Spleen (tissue), 11 donors: Measurements from ENCODE around the gene LCP2. TPM values are rescaled to one million over a fixed set of nuclear protein-coding genes. Genes with fewer than 3 reads are reported as not detected.

Source experiments
- DNase-seq: peaks from one replicate; pipeline ENCODE4 v3.0.0-alpha.2; 2020
- H3K27ac ChIP-seq, 8 donors: fragments of 200-600 bp; sonication (generic) in 7 of 8; 1 replicate in 4 of 8; 2 replicates in 4 of 8; pipeline versions ENCODE4 v1.5.0 to v1.8.0; 2016 to 2021; ENCODE audit warnings: inconsistent platforms in 4 of 8, mild to moderate bottlenecking in 4 of 8, moderate library complexity in 1 of 8
- H3K27me3 ChIP-seq, 7 donors: fragments of 200-600 bp; sonication (generic) in 6 of 7; replicated peaks in 1 of 7; 1 replicate in 4 of 7; 2 replicates in 3 of 7; pipeline versions ENCODE4 v1.5.0 to v1.8.0; 2016 to 2021; ENCODE audit warnings: inconsistent platforms in 3 of 7, mild to moderate bottlenecking in 1 of 7
- H3K36me3 ChIP-seq, 6 donors: fragments of 200-600 bp; sonication (generic) in 5 of 6; 1 replicate in 4 of 6; 2 replicates in 2 of 6; pipeline versions ENCODE4 v1.5.0 to v1.8.0; 2016 to 2021; ENCODE audit warnings: inconsistent platforms in 2 of 6
- H3K4me1 ChIP-seq, 6 donors: fragments of 200-600 bp; sonication (generic) in 5 of 6; 1 replicate in 3 of 6; 2 replicates in 3 of 6; pipeline versions ENCODE4 v1.5.0 to v1.8.0; 2016 to 2021; ENCODE audit warnings: inconsistent platforms in 3 of 6
- H3K4me3 ChIP-seq, 8 donors: fragments of 200-600 bp; sonication (generic) in 7 of 8; 1 replicate in 4 of 8; 2 replicates in 4 of 8; pipeline versions ENCODE4 v1.5.0 to v1.8.0; 2016 to 2021; ENCODE audit warnings: inconsistent platforms in 4 of 8, mild to moderate bottlenecking in 4 of 8, moderate library complexity in 2 of 8
- H3K9me3 ChIP-seq, 8 donors: fragments of 200-600 bp; sonication (generic) in 7 of 8; 1 replicate in 4 of 8; 2 replicates in 4 of 8; pipeline versions ENCODE4 v1.5.0 to v1.8.0; 2016 to 2021; ENCODE audit warnings: inconsistent platforms in 4 of 8
- CTCF ChIP-seq, 11 experiments: fragments of 200-600 bp in 7 of 11; fragments of 450-650 bp in 4 of 11; sonication (generic) in 4 of 11; IDR thresholded peaks in 8 of 11; conservative IDR thresholded peaks in 3 of 11; 1 replicate in 7 of 11; 2 replicates in 4 of 11; pipeline versions ENCODE4 v1.4.0 to v1.8.0; 2016 to 2021; ENCODE audit warnings: antibody characterized with exemption in 11 of 11, inconsistent platforms in 4 of 11, mild to moderate bottlenecking in 1 of 11
- POLR2A ChIP-seq, 3 donors: fragments of 450-650 bp; IDR thresholded peaks; one replicate each; pipeline ENCODE4 v1.5.1; 2017; ENCODE audit warnings: antibody characterized with exemption in 3 of 3, mild to moderate bottlenecking in 1 of 3
- POLR2AphosphoS5 ChIP-seq, 3 donors: sonication (generic); formaldehyde crosslinking; IDR thresholded peaks; one replicate each; pipeline ENCODE4 v1.5.1; 2017; ENCODE audit warnings: antibody characterized with exemption in 3 of 3
- WGBS, 5 donors: extraction: QIAGEN DNeasy Blood & Tissue Kit in 3 of 5; methylation state at CpG; one replicate each; pipeline versions ENCODE4 v1.1.5 to v1.1.7; 2013 to 2018; 5-methylcytosine and 5-hydroxymethylcytosine counted together
- intact Hi-C: fragments of 100-400 bp; cut with DNase I; formaldehyde crosslinking; loops from one replicate; pipeline ENCODE4 v1.15.0; 2023; ENCODE audit warnings: low total_unique reads
- polyA plus RNA-seq, 3 donors: library from polyadenylated mRNA; stranded (reverse); fragments of 200-250 nt; gene quantifications; one replicate each; pipeline ENCODE4 v1.2.1, GENCODE V29; 2013
- total RNA-seq, 7 donors: library from RNA; depleted of rRNA in 3 of 7; stranded (reverse); fragments of >200 nt in 3 of 7; fragmentation: NEBNext Ultra II Directional in 4 of 7; extraction: Animal tissue kit (Norgen Biotek cat#: 25700) in 4 of 7; gene quantifications; one replicate each; pipeline versions ENCODE4 v1.1.0 to v1.2.1, GENCODE V29; 2016 to 2021
- donor health status: healthy with polysubstance abuse.
- donor health status: DM: no; HTN: no; CAD: no; lungs with moderate emphysema.
- donor health status: DM: no; HTN: no; CAD: no.
- donor health status: Bipolar disorder and iron deficiency.
- donor health status: healthy.
- donor health status: DM: no; HTN: no; CAD: no.
- donor health status: DM: yes; HTN: yes; CAD: no.

The LCP2 gene
- total and polyA plus RNA-seq, 10 donors = 28.3 to 272 (median 214) TPM

DNA sequence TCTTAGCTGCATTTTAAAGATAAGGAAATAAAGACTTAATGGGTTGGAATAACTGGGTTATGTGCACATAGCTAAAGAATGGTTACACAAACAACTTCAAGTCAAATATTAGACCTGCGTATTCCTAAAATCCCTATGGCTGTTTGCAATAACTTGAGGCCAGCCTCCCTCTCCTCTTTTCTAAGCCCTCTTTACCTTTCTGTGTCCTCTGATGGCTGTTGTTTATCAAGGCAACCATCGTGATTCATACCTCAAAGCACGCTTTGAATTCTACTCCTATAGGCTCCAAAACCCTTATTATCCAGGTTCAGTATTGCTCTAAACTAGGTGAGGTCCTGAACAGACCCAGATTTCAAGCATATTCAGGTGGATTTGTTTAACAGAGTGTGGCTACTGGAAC lies 45.6 kb upstream of the LCP2 start:
- Histone ChIP-seq H3K27me3 (no peaks in the 10 kb centered on the region), H3K27ac (no peak overlapping the region), H3K36me3 (no peaks in the 10 kb centered on the region), H3K4me1 (peaks cover 0 to 25% (median 6%) of the 10 kb centered on the region in 6 donors), H3K9me3 (no peaks in the 10 kb centered on the region), H3K4me3 (no peak overlapping the region)
- TF ChIP-seq CTCF (IDR thresholded peaks at IDR 0.05 in 8 of 11, conservative IDR thresholded peaks at IDR 0.05 in 3 of 11) (no peak), POLR2AphosphoS5 (IDR thresholded peaks at IDR 0.05) (no peak), POLR2A (IDR thresholded peaks at IDR 0.05) (no peak)
- WGBS, 5 donors = 93 to 96% (median 95%) methylated on average over 3 of the region's 3 CpGs
- no peak for DNase-seq
- intact Hi-C loops = no loop called here

GRCh38 chr5:170342153-170342725 lies 44.7 kb upstream of the LCP2 start:
- H3K27me3 ChIP-seq = no peaks in the 10 kb centered on the region
- no peaks in the 10 kb centered on the region for H3K36me3 ChIP-seq
- no peak for DNase-seq
- intact Hi-C loops = no loop called here
- TF ChIP-seq POLR2AphosphoS5 (IDR thresholded peaks at IDR 0.05) (no peak), POLR2A (IDR thresholded peaks at IDR 0.05) (no peak), CTCF (IDR thresholded peaks at IDR 0.05 in 8 of 11, conservative IDR thresholded peaks at IDR 0.05 in 3 of 11) (no peak)
- WGBS, 5 donors = 60 to 82% (median 65%) methylated on average over 8 of the region's 8 CpGs
- no peaks in the 10 kb centered on the region for H3K9me3 ChIP-seq
- H3K4me3 ChIP-seq = no peak overlapping the region
- no peak overlapping the region for H3K27ac ChIP-seq
- H3K4me1 ChIP-seq = peaks cover 0 to 31% (median 15%) of the 10 kb centered on the region in 6 donors

DNA sequence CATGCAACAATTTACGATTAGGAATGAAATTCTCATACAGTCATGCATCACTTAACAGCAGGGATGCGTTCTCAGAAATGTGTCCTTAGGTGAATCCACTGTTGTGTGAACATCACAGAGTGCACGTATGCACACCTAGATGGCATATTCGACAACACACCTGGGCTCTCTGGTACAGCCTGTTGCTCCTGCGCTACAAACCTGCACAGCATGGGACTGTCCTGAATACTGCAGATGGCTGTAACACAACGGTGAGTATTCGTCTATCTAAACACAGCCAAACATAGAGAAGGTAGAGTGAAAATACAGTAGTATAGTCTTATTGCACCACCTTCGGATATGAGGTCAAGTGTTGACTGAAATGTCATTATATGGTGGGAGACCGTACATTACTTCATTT lies 44.0 kb upstream of the LCP2 start:
- Histone ChIP-seq H3K4me3 (no peak overlapping the region), H3K27me3 (no peaks in the 10 kb centered on the region), H3K36me3 (no peaks in the 10 kb centered on the region), H3K4me1 (peaks cover 0 to 38% (median 22%) of the 10 kb centered on the region in 6 donors), H3K27ac (no peak overlapping the region), H3K9me3 (no peaks in the 10 kb centered on the region)
- no peak for DNase-seq
- intact Hi-C loops = no loop called here
- TF ChIP-seq CTCF (IDR thresholded peaks at IDR 0.05 in 8 of 11, conservative IDR thresholded peaks at IDR 0.05 in 3 of 11) (no peak), POLR2A (IDR thresholded peaks at IDR 0.05) (no peak), POLR2AphosphoS5 (IDR thresholded peaks at IDR 0.05) (no peak)
- WGBS, 5 donors = 91 to 97% (median 95%) methylated on average over 9 of the region's 9 CpGs

GRCh38 chr5:170339780-170340167 lies 42.2 kb upstream of the LCP2 start:
- TF ChIP-seq POLR2AphosphoS5 (IDR thresholded peaks at IDR 0.05) (no peak), POLR2A (IDR thresholded peaks at IDR 0.05) (no peak), CTCF (IDR thresholded peaks at IDR 0.05 in 8 of 11, conservative IDR thresholded peaks at IDR 0.05 in 3 of 11) (no peak)
- intact Hi-C loops = loop anchor here (5.0 kb wide), 1 partner anchor 72 kb away; no protein-coding TSS in a partner anchor
- Histone ChIP-seq H3K27ac (no peak overlapping the region), H3K36me3 (no peaks in the 10 kb centered on the region), H3K27me3 (no peaks in the 10 kb centered on the region), H3K4me1 (peaks cover 3 to 55% (median 38%) of the 10 kb centered on the region in 6 donors), H3K9me3 (no peaks in the 10 kb centered on the region), H3K4me3 (no peak overlapping the region)
- no peak for DNase-seq
- 78 to 100% (median 98%) methylated on average over 1 of the region's 1 CpG for WGBS, 5 donors
